ENCODE measurements around the gene SCEL.

SCEL gene

DNA sequence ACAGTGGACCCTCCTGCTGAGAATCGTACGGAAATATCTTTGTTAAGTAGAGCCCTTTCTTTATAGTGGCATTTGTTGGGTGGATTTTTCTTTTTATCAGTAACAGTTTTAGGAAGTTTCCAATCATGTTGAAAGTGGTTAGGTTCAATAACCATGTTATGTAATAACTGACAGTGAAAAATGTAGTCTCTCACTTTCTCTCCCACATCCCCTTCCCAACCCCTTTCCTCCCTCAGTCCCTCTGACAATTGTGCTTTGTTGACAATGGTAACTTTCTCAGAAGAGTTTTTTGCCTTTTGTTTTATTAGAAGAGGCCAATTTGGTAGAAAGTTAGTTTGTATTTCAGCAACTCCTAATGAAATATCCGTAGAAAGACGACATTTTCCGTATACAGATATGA is 84.1 kb downstream of the SCEL start:
- Mint-ChIP-seq H3K4me3 (no peak overlapping the region), H3K27me3 (ENCODE audit: low read depth) (peaks cover 5% of the 10 kb centered on the region), H3K4me1 (no peaks in the 10 kb centered on the region), H3K27ac (no peak overlapping the region), H3K9me3 (no peaks in the 10 kb centered on the region), H3K36me3 (ENCODE audit: low read depth) (no peaks in the 10 kb centered on the region)
- TF ChIP-seq CTCF (IDR thresholded peaks at IDR 0.05; ENCODE audit: unreplicated experiment in 3 of 3) = no peak

DNA sequence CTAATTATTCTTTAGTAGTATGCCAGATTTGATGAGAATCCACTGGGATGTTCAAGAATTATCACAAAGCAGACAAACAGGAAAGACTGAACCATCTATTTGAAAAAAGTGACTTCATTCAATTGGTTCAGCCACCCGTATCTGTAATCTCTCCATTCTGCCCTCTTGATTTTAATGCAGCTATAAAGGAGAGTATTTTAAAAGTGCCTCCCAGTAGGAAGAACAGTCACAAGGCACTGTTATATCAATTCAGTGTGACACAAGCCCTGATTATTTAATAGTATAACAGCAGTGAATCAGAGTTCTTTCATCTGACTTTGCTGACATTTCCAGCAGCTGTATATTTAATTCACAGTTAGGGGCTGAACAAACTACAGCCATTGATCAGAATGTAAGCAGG is 84.6 kb downstream of the SCEL start:
- no peaks in the 10 kb centered on the region for H3K9me3 Mint-ChIP-seq
- no peaks in the 10 kb centered on the region for H3K4me1 Mint-ChIP-seq
- peaks cover 5% of the 10 kb centered on the region for H3K27me3 Mint-ChIP-seq (ENCODE audit: low read depth)
- no peak overlapping the region for H3K27ac Mint-ChIP-seq
- no peaks in the 10 kb centered on the region for H3K36me3 Mint-ChIP-seq (ENCODE audit: low read depth)
- no peak overlapping the region for H3K4me3 Mint-ChIP-seq
- TF ChIP-seq CTCF (IDR thresholded peaks at IDR 0.05; ENCODE audit: unreplicated experiment in 3 of 3) = no peak

DNA sequence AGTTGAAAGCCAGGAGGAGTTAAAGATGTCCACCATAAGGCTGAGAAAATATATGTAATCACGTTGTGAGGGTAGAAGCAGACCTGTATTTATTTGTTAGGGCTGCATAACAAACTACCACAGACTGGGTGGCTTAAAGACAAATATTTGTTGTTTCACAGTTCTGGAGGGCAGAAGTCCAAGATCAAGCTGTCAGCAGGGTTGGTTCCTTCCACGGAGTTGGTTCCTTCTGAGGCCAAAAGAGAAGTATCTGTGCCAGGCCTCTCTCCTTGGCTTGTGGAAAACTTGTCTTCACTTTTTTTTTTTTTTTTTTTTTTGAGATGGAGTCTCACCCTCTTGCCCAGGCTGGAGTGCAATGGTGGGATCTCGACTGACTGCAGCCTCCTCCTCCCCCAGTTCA is 88.3 kb downstream of the SCEL start:
- no peak for TF ChIP-seq CTCF (IDR thresholded peaks at IDR 0.05; ENCODE audit: unreplicated experiment in 3 of 3)
- H3K36me3 Mint-ChIP-seq (ENCODE audit: low read depth) = no peaks in the 10 kb centered on the region
- H3K9me3 Mint-ChIP-seq = no peaks in the 10 kb centered on the region
- peaks cover 5% of the 10 kb centered on the region for H3K27me3 Mint-ChIP-seq (ENCODE audit: low read depth)
- H3K4me3 Mint-ChIP-seq = no peak overlapping the region
- H3K4me1 Mint-ChIP-seq = no peaks in the 10 kb centered on the region
- H3K27ac Mint-ChIP-seq = no peak overlapping the region

GRCh38 chr13:77628170-77628569 is 92.7 kb downstream of the SCEL start:
- Mint-ChIP-seq H3K27me3 (ENCODE audit: low read depth) (no peaks in the 10 kb centered on the region), H3K27ac (no peak overlapping the region), H3K4me1 (no peaks in the 10 kb centered on the region), H3K4me3 (no peak overlapping the region), H3K9me3 (no peaks in the 10 kb centered on the region), H3K36me3 (ENCODE audit: low read depth) (no peaks in the 10 kb centered on the region)
- no peak for TF ChIP-seq CTCF (IDR thresholded peaks at IDR 0.05; ENCODE audit: unreplicated experiment in 3 of 3)

DNA sequence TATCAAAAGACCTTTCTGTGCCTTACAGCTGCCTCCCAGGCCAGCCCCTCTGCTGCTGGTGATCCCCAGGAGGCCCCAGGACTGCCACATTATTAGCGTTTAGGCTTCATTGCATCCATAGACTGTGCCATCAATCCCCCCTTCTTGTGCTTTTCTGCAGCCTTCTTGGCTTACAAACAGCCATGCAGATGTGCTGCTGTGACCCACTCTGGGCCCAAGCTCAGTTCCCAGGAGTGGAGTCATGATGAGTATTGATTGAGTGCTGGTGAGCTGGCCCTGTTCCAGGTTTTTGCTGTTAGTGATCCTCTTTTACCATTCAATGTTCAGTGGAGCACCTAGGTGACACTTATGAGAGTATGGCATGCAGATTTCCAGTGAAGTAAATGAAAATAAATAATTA is 102.1 kb downstream of the SCEL start:
- no peak for TF ChIP-seq CTCF (IDR thresholded peaks at IDR 0.05; ENCODE audit: unreplicated experiment in 3 of 3)
- Mint-ChIP-seq H3K36me3 (ENCODE audit: low read depth) (no peaks in the 10 kb centered on the region), H3K27ac (no peak overlapping the region), H3K4me3 (no peak overlapping the region), H3K4me1 (no peaks in the 10 kb centered on the region), H3K27me3 (ENCODE audit: low read depth) (no peaks in the 10 kb centered on the region), H3K9me3 (no peaks in the 10 kb centered on the region)

DNA sequence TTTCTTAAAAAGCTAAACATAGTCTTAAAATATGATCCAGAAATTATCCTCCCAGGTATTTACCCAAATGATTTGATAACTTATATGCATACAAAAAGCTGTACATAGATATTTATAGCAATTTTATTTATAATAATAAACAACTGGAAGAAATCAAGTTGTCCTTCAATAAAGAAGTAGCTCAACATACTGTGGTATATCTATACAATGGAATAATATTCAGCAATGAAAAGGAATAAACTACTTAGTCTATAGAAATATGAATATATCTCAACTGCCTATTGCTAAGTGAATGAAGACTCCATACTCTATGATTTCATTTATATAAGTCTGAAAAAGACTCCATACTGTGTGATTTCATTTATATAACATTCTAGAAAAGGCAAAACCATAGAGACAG is 114.9 kb downstream of the SCEL start:
- TF ChIP-seq CTCF (IDR thresholded peaks at IDR 0.05; ENCODE audit: unreplicated experiment in 3 of 3) = no peak
- no peaks in the 10 kb centered on the region for H3K4me1 Mint-ChIP-seq
- H3K27ac Mint-ChIP-seq = no peak overlapping the region
- no peak overlapping the region for H3K4me3 Mint-ChIP-seq
- H3K27me3 Mint-ChIP-seq (ENCODE audit: low read depth) = no peaks in the 10 kb centered on the region
- no peaks in the 10 kb centered on the region for H3K36me3 Mint-ChIP-seq (ENCODE audit: low read depth)
- H3K9me3 Mint-ChIP-seq = peaks cover 6% of the 10 kb centered on the region
